ENCODE measurements around the gene GLB1L2.

Gene GLB1L2

GRCh38 chr11:134363161-134363560 is 31.4 kb downstream of the GLB1L2 start (continued):
- no peak for TF ChIP-seq CSDC2 (CRISPR knock-in tag; IDR thresholded peaks at IDR 0.05)
- TF ChIP-seq ZFP30 (CRISPR knock-in tag; IDR thresholded peaks at IDR 0.05), result no peak

GRCh38 chr11:134363592-134363991 is 31.8 kb downstream of the GLB1L2 start:
- no peak for TF ChIP-seq PATZ1 (CRISPR knock-in tag; IDR thresholded peaks at IDR 0.05; ENCODE audit: borderline replicate concordance)
- no peak for TF ChIP-seq CSRNP3 (CRISPR knock-in tag; IDR thresholded peaks at IDR 0.05)
- TF ChIP-seq GLIS3 (CRISPR knock-in tag; IDR thresholded peaks at IDR 0.05), result no peak
- TF ChIP-seq OSR1 (CRISPR knock-in tag; IDR thresholded peaks at IDR 0.05), result no peak
- no peak for ATAC-seq

GRCh38 chr11:134364261-134364660 is 32.5 kb downstream of the GLB1L2 start:
- TF ChIP-seq PPARA (CRISPR knock-in tag; IDR thresholded peaks at IDR 0.05; ENCODE audit: borderline replicate concordance) (no peak), ZC3H10 (CRISPR knock-in tag; IDR thresholded peaks at IDR 0.05) (no peak), ESRRG (CRISPR knock-in tag; IDR thresholded peaks at IDR 0.05) (no peak), TSHZ2 (CRISPR knock-in tag; IDR thresholded peaks at IDR 0.05) (no peak), CSRNP3 (CRISPR knock-in tag; IDR thresholded peaks at IDR 0.05) (no peak), ZFP3 (CRISPR knock-in tag; IDR thresholded peaks at IDR 0.05) (no peak), ZFP30 (CRISPR knock-in tag; IDR thresholded peaks at IDR 0.05) (no peak), GLIS3 (CRISPR knock-in tag; IDR thresholded peaks at IDR 0.05) (no peak), CSDC2 (CRISPR knock-in tag; IDR thresholded peaks at IDR 0.05) (no peak), RARB (CRISPR knock-in tag; IDR thresholded peaks at IDR 0.05) (no peak), ZNF565 (CRISPR knock-in tag; conservative IDR thresholded peaks at IDR 0.05; ENCODE audit: low read depth) (no peak), TCF4 (CRISPR knock-in tag; IDR thresholded peaks at IDR 0.05; ENCODE audit: borderline replicate concordance) (no peak), BACH2 (CRISPR knock-in tag; IDR thresholded peaks at IDR 0.05; ENCODE audit: borderline replicate concordance) (no peak), ARNTL (CRISPR knock-in tag; IDR thresholded peaks at IDR 0.05; ENCODE audit: borderline replicate concordance, low read depth) (no peak), ZNF8 (CRISPR knock-in tag; IDR thresholded peaks at IDR 0.05) (no peak), ZNF70 (CRISPR knock-in tag; IDR thresholded peaks at IDR 0.05) (no peak), TOX (CRISPR knock-in tag; IDR thresholded peaks at IDR 0.05; ENCODE audit: borderline replicate concordance) (no peak), OSR1 (CRISPR knock-in tag; IDR thresholded peaks at IDR 0.05) (no peak), PATZ1 (CRISPR knock-in tag; IDR thresholded peaks at IDR 0.05; ENCODE audit: borderline replicate concordance) (no peak), CREB5 (CRISPR knock-in tag; IDR thresholded peaks at IDR 0.05; ENCODE audit: low read depth) (no peak)
- ATAC-seq, result no peak

Data from SK-N-SH treated with all-trans-retinoic acid at 6 μM for 48 hours (cell line).